NCI-H2196 treated with DMSO at 0.1 percent for 48 hours (cell line): ENCODE results near the gene ADAD2.

Source experiments
- DNase-seq: peaks from one replicate; lab custom pipeline; 2025; ENCODE audit not compliant: unreplicated experiment; lab: John Stamatoyannopoulos, UW

Gene ADAD2

GRCh38 chr16:84190731-84191388, at the start of gene ADAD2:
Gene ADAD2, plus strand, starts transcription at chr16:84191157. Its CDS starts 74 bp downstream, at chr16:84191231.
- DNase-seq, result no peak

GRCh38 chr16:84143081-84143480, 47.9 kb upstream of the ADAD2 start:
- DNase-seq, result no peak

GRCh38 chr16:84143784-84144199, 47.2 kb upstream of the ADAD2 start:
- DNase-seq, result no peak

GRCh38 chr16:84144209-84144858, 46.6 kb upstream of the ADAD2 start:
- DNase-seq, result no peak

GRCh38 chr16:84144859-84145639, 45.9 kb upstream of the ADAD2 start, which contains the start of the genes DNAAF1 and HSDL1:
Gene DNAAF1, plus strand, starts transcription at chr16:84145308. Its CDS starts 133 bp downstream, at chr16:84145441.
Gene HSDL1, minus strand, starts transcription at chr16:84145177. Its CDS starts 13,856 bp downstream, at chr16:84131321.
- DNase-seq, result peak; percentile 9

- DNase-seq, result no peak
These were observed 40.0 kb upstream of the ADAD2 start for GRCh38 chr16:84150926-84151325.

- DNase-seq, result no peak
These were observed 37.2 kb upstream of the ADAD2 start for GRCh38 chr16:84153660-84154214.

- no peak for DNase-seq
These were observed 35.7 kb upstream of the ADAD2 start for GRCh38 chr16:84155226-84155625.

GRCh38 chr16:84155771-84156170, 35.2 kb upstream of the ADAD2 start:
- DNase-seq, result no peak

GRCh38 chr16:84156342-84156784, 34.6 kb upstream of the ADAD2 start:
- DNase-seq, result no peak

GRCh38 chr16:84159007-84159406, 31.9 kb upstream of the ADAD2 start:
- DNase-seq, result no peak

GRCh38 chr16:84159800-84160199, 31.2 kb upstream of the ADAD2 start:
- DNase-seq, result no peak

- no peak for DNase-seq
These were observed 29.9 kb upstream of the ADAD2 start for GRCh38 chr16:84161037-84161436.

GRCh38 chr16:84161801-84162200, 29.2 kb upstream of the ADAD2 start:
- no peak for DNase-seq

GRCh38 chr16:84165746-84166145, 25.2 kb upstream of the ADAD2 start:
- DNase-seq, result no peak

- DNase-seq, result no peak
These were observed 23.9 kb upstream of the ADAD2 start for GRCh38 chr16:84166796-84167695.

- DNase-seq, result no peak
These were observed 21.1 kb upstream of the ADAD2 start for GRCh38 chr16:84169765-84170310.

- DNase-seq, result no peak
These were observed 16.6 kb upstream of the ADAD2 start for GRCh38 chr16:84174396-84174795.

- DNase-seq, result no peak
These were observed 15.4 kb upstream of the ADAD2 start for GRCh38 chr16:84175350-84176081.
